K562 (cell line): ENCODE measurements around the gene ZNF316. TPM values are rescaled to one million over a fixed set of nuclear protein-coding genes. Genes with fewer than 3 reads are reported as not detected.
A peak's percentile ranks its signal among the peaks of the same experiment; 100 is the strongest.
"Not testable (repeated sequence)": the region's sequence is repeated elsewhere in the genome, so short reads cannot be mapped to it uniquely, and the experiment has no call there.

Experiments used
- ATAC-seq: fragments of 200-7000 bp; cut with Tn5 transposase; 3 replicates; pipeline ENCODE4 v1.9.1; 2020; ENCODE audit warnings: moderate library complexity
- BruUV-seq: library from RNA; stranded (reverse); fragments of 400-500 nt; replicated peaks from 2 replicates; lab custom pipeline; 2021; lab: Mats Ljungman, UMichigan
- CTCF ChIA-PET: fragments of 300-600 bp; formaldehyde crosslinking; extraction: SDS; loops from one replicate; lab custom pipeline; 2021; ENCODE audit warnings: low intra/inter-chr PET ratio; lab: Yijun Ruan, JAX
- POLR2A ChIA-PET: fragments of 300-600, 350-650 bp; sonication (Branson Sonifier 250); formaldehyde crosslinking; extraction: SDS; loops from one replicate; lab custom pipeline; 2021; ENCODE audit warnings: antibody characterized with exemption, inconsistent platforms; lab: Yijun Ruan, JAX
- DNase-seq, 4 experiments: peaks; one replicate each; pipeline versions ENCODE4 v3.0.0 to v3.0.0-alpha.2; 2011 to 2018; ENCODE audit warnings: low spot score in 3 of 4, mixed read lengths in 3 of 4; ENCODE audit errors: extremely low read depth in 1 of 4
- FAIRE-seq: peaks from 2 replicates; lab custom pipeline; 2011; peaks lifted over from hg19 to GRCh38; lab: Jason Lieb, UNC
- H2AFZ ChIP-seq: 2 replicates; pipeline ENCODE4 v1.6.0; 2011; ENCODE audit warnings: low read depth, low read length, control low read depth, inconsistent platforms
- H3K27ac ChIP-seq: fragments of 200-600 bp; 3 replicates; pipeline ENCODE4 v1.8.0; 2011; ENCODE audit warnings: low read depth, mild to moderate bottlenecking, control low read depth, inconsistent platforms, low read length, moderate library complexity, mixed read lengths; ENCODE audit errors: extremely low read depth
- H3K27me3 ChIP-seq, 2 experiments: fragments of 300-600 bp in 1 of 2; 2 replicates in 1 of 2; 3 replicates in 1 of 2; pipeline versions ENCODE4 v1.6.0 to v1.8.0; 2011; ENCODE audit warnings: inconsistent platforms in 2 of 2, low read length in 2 of 2, mild to moderate bottlenecking in 1 of 2, mixed read lengths in 1 of 2, moderate library complexity in 1 of 2; ENCODE audit not compliant: control insufficient read depth in 2 of 2, insufficient read depth in 2 of 2
- H3K36me3 ChIP-seq: fragments of 300-600 bp; 3 replicates; pipeline ENCODE4 v1.8.0; 2011; ENCODE audit warnings: mild to moderate bottlenecking, low read length, inconsistent platforms; ENCODE audit not compliant: control insufficient read depth, insufficient read depth
- H3K4me1 ChIP-seq, 2 experiments: fragments of 200-600 bp in 1 of 2; replicated peaks in 1 of 2; 2 replicates in 1 of 2; 3 replicates in 1 of 2; pipeline versions ENCODE4 v1.5.1 to v1.8.0; 2011; ENCODE audit warnings: inconsistent platforms in 2 of 2, low read length in 2 of 2, mild to moderate bottlenecking in 1 of 2, mixed read lengths in 1 of 2, moderate library complexity in 1 of 2; ENCODE audit not compliant: control insufficient read depth in 2 of 2, insufficient read depth in 2 of 2
- H3K4me2 ChIP-seq: 2 replicates; pipeline ENCODE4 v1.6.1; 2011; ENCODE audit warnings: low read length, control low read depth, inconsistent platforms, mixed read lengths; ENCODE audit not compliant: insufficient read depth
- H3K4me3 ChIP-seq: fragments of 200-600 bp; sonication (generic), shearing (Covaris generic); 2 replicates; pipeline ENCODE4 v1.5.1; 2016; ENCODE audit warnings: control low read depth, inconsistent platforms
- H3K79me2 ChIP-seq: fragments of 200-600 bp; 3 replicates; pipeline ENCODE4 v1.8.0; 2011; ENCODE audit warnings: low read length, inconsistent platforms; ENCODE audit not compliant: control insufficient read depth, insufficient read depth
- H3K9ac ChIP-seq, 2 experiments: 2 replicates each; pipeline versions ENCODE4 v1.6.0 to v1.6.1; 2011; ENCODE audit warnings: low read depth in 2 of 2, low read length in 2 of 2, control low read depth in 1 of 2, inconsistent platforms in 1 of 2, mild to moderate bottlenecking in 1 of 2, mixed read lengths in 1 of 2; ENCODE audit not compliant: insufficient read depth in 1 of 2
- H3K9me1 ChIP-seq: one replicate; pipeline ENCODE4 v1.6.0; 2011; ENCODE audit warnings: inconsistent platforms, mild to moderate bottlenecking, low read length, moderate library complexity; ENCODE audit not compliant: control insufficient read depth, insufficient read depth
- H3K9me3 ChIP-seq: replicated peaks from 2 replicates; pipeline ENCODE4 v1.5.1; 2011; ENCODE audit warnings: low read depth, low read length, inconsistent platforms; ENCODE audit not compliant: control insufficient read depth, insufficient read depth
- H4K20me1 ChIP-seq: replicated peaks from 2 replicates; pipeline ENCODE4 v1.6.1; 2011; ENCODE audit warnings: low read length, inconsistent platforms, mixed read lengths; ENCODE audit not compliant: control insufficient read depth, insufficient read depth
- ATF3 ChIP-seq, 2 experiments: fragments of 450-650 bp in 1 of 2; sonication (generic) in 1 of 2; formaldehyde crosslinking in 1 of 2; IDR thresholded peaks in 1 of 2; conservative IDR thresholded peaks in 1 of 2; 2 replicates each; pipeline versions ENCODE4 v1.6.1 to v1.8.1; 2016 to 2023; ENCODE audit warnings: mild to moderate bottlenecking in 2 of 2, moderate library complexity in 2 of 2, inconsistent platforms in 1 of 2, missing genetic modification reagents in 1 of 2
- GATA2 ChIP-seq: sonication (generic); formaldehyde crosslinking; IDR thresholded peaks from 2 replicates; pipeline ENCODE4 v1.4.0; 2020; ENCODE audit warnings: mild to moderate bottlenecking, missing genetic modification reagents
- NEUROD1 ChIP-seq: fragments of 150-350 bp; IDR thresholded peaks from 2 replicates; pipeline ENCODE4 v1.6.1; 2014; ENCODE audit warnings: borderline replicate concordance, low read length, low read depth; ENCODE audit not compliant: partially characterized antibody
- PHTF2 ChIP-seq: fragments of 250-450 bp; sonication (Bioruptor Pico); IDR thresholded peaks from 2 replicates; pipeline ENCODE4 v1.5.0; 2021; ENCODE audit warnings: mild to moderate bottlenecking
- RAD51 ChIP-seq: fragments of 450-650 bp; IDR thresholded peaks from 2 replicates; pipeline ENCODE4 v1.7.1; 2016; ENCODE audit warnings: low read depth, mild to moderate bottlenecking, borderline replicate concordance
- SAFB2 ChIP-seq: fragments of 200-400 bp; formaldehyde crosslinking; IDR thresholded peaks from 2 replicates; pipeline ENCODE4 v1.6.1; 2018; ENCODE audit warnings: borderline replicate concordance, low read length, low read depth, moderate library complexity; ENCODE audit not compliant: severe bottlenecking
- STAT5B ChIP-seq: fragments of 250-450 bp; sonication (Bioruptor Pico); IDR thresholded peaks from 2 replicates; pipeline ENCODE4 v1.8.0; 2021; ENCODE audit warnings: mild to moderate bottlenecking, inconsistent platforms
- ZEB2 ChIP-seq: fragments of 450-650 bp; IDR thresholded peaks from 2 replicates; pipeline ENCODE4 v1.6.1; 2016
- WGBS: fragments of 100-300 bp; shearing (Covaris generic); methylation state at CpG from one replicate; pipeline ENCODE4 v1.1.6; 2016; ENCODE audit warnings: low coverage, mixed read lengths; ENCODE audit not compliant: insufficient coverage; ENCODE audit errors: missing lambda C conversion rate; 5-methylcytosine and 5-hydroxymethylcytosine counted together
- in situ Hi-C: fragments of 300-500 bp; cut with MboI; formaldehyde crosslinking; loops from 4 replicates; pipeline ENCODE4 v1.15.0; 2018; ENCODE audit warnings: inconsistent platforms, mixed read lengths
- intact Hi-C: fragments of 100-400 bp; cut with micrococcal nuclease; formaldehyde crosslinking; loops from 2 replicates; pipeline ENCODE4 v1.14.2; 2022
- polyA plus RNA-seq, 8 experiments: library from polyadenylated mRNA; depleted of rRNA in 4 of 8; stranded (reverse) in 5 of 8; unstranded in 3 of 8; fragments of >200 nt; fragmentation: Nextera tagmentation in 2 of 8; fragmentation: Illumina TruSeq in 1 of 8; extraction: Ambion mirVana in 2 of 8; extraction: Trizol in 1 of 8; gene quantifications; 2 replicates each; pipeline versions ENCODE4 v1.2.1 to v1.2.3, GENCODE V29; 2011 to 2014; ENCODE audit warnings: inconsistent platforms in 1 of 8, missing spikeins in 1 of 8
- total RNA-seq, 7 experiments: library from RNA; depleted of rRNA in 6 of 7; stranded (reverse); fragments of >200 nt in 6 of 7; fragmentation: Illumina TruSeq in 2 of 7; extraction: Trizol in 2 of 7; gene quantifications; 2 replicates each; pipeline versions ENCODE4 v1.2.1 to v1.2.3, GENCODE V29; 2011 to 2021; ENCODE audit warnings: low replicate concordance in 1 of 7

The ZNF316 gene
- total and polyA plus RNA-seq, 9 of the 15 experiments (the other 6 are each of a cell fraction or from before 2014, with no cell fraction given) = 0.10 to 34.0 (median 8.6) TPM

GRCh38 chr7:6658618-6659345, 21.7 kb downstream of the ZNF316 start:
- Histone ChIP-seq H3K27ac (no peak overlapping the region), H3K9ac (peak overlapping the region in 1 of 2 experiments; percentile 21; a peak in 1 of 4 replicates)
- peak; percentile 46 for ATAC-seq
- peak; percentile 38; the same call in 1 of the 2 replicates for TF ChIP-seq RAD51
- TF ChIP-seq PHTF2 (CRISPR knock-in tag) = no peak
- TF ChIP-seq NEUROD1 = no peak
- 0 out of 2 replicates have a peak, but pooled peaks have one; percentile 11 for TF ChIP-seq GATA2 (CRISPR knock-in tag)
- no peak for TF ChIP-seq ZEB2
- no peak for TF ChIP-seq ATF3 (IDR thresholded peaks at IDR 0.05)
- TF ChIP-seq ATF3 (CRISPR knock-in tag; conservative IDR thresholded peaks at IDR 0.05) = no peak
- TF ChIP-seq STAT5B (CRISPR knock-in tag) = no peak
- TF ChIP-seq SAFB2 = no peak
- TF ChIP-seq, all 486 proteins: peak for 2
- H3K27me3 ChIP-seq = peaks cover 0 to 5% of the 10 kb centered on the region in 2 experiments; a peak in 1 of 5 replicates
- CTCF ChIA-PET = no interaction called here
- H3K36me3 ChIP-seq = peaks cover 11% of the 10 kb centered on the region; the same call in 1 of the 3 replicates
- H3K4me2 ChIP-seq = no peak overlapping the region
- intact Hi-C loops = no loop called here
- POLR2A ChIA-PET = interaction anchor here (0.8 to 1.0 kb wide), 3 partner anchors 9 to 19 kb away, joined by 3 to 4 read pairs (median 3); no protein-coding TSS in a partner anchor
- H2AFZ ChIP-seq = no peak overlapping the region
- H3K4me3 ChIP-seq = no peak overlapping the region
- in situ Hi-C loops = no loop called here
- FAIRE-seq = peak; percentile 32
- no TSS peak for BruUV-seq
- peaks cover 0 to 6% of the 10 kb centered on the region in 2 experiments; a peak in 2 of 5 replicates for H3K4me1 ChIP-seq
- no peak for DNase-seq
- 5% methylated on average over 11 of the region's 11 CpGs for WGBS
- H4K20me1 ChIP-seq = no peaks in the 10 kb centered on the region
- H3K9me1 ChIP-seq = no peaks in the 10 kb centered on the region
- no peaks in the 10 kb centered on the region for H3K79me2 ChIP-seq
- no peaks in the 10 kb centered on the region for H3K9me3 ChIP-seq

DNA sequence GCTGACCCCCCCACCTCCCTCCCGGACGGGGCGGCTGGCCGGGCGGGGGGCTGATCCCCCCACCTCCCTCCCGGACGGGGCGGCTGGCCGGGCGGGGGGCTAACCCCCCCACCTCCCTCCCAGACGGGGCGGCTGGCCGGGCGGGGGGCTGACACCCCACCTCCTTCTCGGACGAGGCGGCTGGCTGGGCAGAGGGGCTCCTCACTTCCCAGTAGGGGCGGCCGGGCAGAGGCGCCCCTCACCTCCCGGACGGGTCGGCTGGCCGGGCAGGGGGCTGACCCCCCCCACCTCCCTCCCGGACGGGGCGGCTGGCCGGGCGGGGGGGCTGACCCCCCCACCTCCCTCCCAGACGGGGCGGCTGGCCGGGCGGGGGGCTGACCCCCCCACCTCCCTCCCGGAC, 33.7 kb downstream of the ZNF316 start:
- no CpG with 5 or more reads among the region's 34 CpGs for WGBS
- in situ Hi-C loops, intact Hi-C loops, H3K36me3 ChIP-seq, H2AFZ ChIP-seq, DNase-seq, POLR2A ChIA-PET, H3K9me1 ChIP-seq, H4K20me1 ChIP-seq, CTCF ChIA-PET, ATAC-seq, H3K79me2 ChIP-seq, H3K27ac ChIP-seq, H3K4me1 ChIP-seq, H3K9ac ChIP-seq, FAIRE-seq, H3K4me2 ChIP-seq, H3K27me3 ChIP-seq, BruUV-seq, H3K4me3 ChIP-seq: not testable (repeated sequence)
- H3K9me3 ChIP-seq = peaks cover 12% of the 10 kb centered on the region
